Natural killer cell treated with Interleukin-12 subunit alpha and Interleukin-12 subunit beta and Interleukin-15 and Interleukin-18, amount 100 ng/mL, for 72 hours (primary cell): ENCODE results near the gene MRPL1. TPM values are rescaled to one million over a fixed set of nuclear protein-coding genes. Genes with fewer than 3 reads are reported as not detected.
"Not testable (repeated sequence)": the region's sequence is repeated elsewhere in the genome, so short reads cannot be mapped to it uniquely, and the experiment has no call there.

Source experiments
- ATAC-seq, 2 donors: fragments of 150-1000 bp; cut with Tn5 transposase in 1 of 2; sonication (Bioruptor Pico), chemical (Tn5 transposase) in 1 of 2; 2 replicates each; pipeline ENCODE4 v1.10.0; 2021
- DNase-seq: peaks from one replicate; pipeline ENCODE4 v3.0.0; 2022; ENCODE audit warnings: low spot score
- H3K27ac Mint-ChIP-seq, 2 donors: 1 replicate in 1 of 2; 2 replicates in 1 of 2; pipeline ENCODE4 v1.8.0; 2022; ENCODE audit warnings: mixed read lengths in 2 of 2, mild to moderate bottlenecking in 1 of 2, moderate library complexity in 1 of 2
- H3K27me3 Mint-ChIP-seq, 2 donors: 1 replicate in 1 of 2; 2 replicates in 1 of 2; pipeline ENCODE4 v1.8.0; 2022; ENCODE audit warnings: mixed read lengths in 2 of 2
- H3K36me3 Mint-ChIP-seq: one replicate; pipeline ENCODE4 v1.8.0; 2022; ENCODE audit warnings: mixed read lengths
- H3K4me1 Mint-ChIP-seq, 2 donors: 1 replicate in 1 of 2; 2 replicates in 1 of 2; pipeline ENCODE4 v1.8.0; 2022; ENCODE audit warnings: low read depth in 2 of 2, mixed read lengths in 2 of 2, mild to moderate bottlenecking in 1 of 2
- H3K4me3 Mint-ChIP-seq: one replicate; pipeline ENCODE4 v1.8.0; 2022; ENCODE audit warnings: mixed read lengths
- H3K9me3 Mint-ChIP-seq: 2 replicates; pipeline ENCODE4 v1.8.0; 2022; ENCODE audit warnings: mixed read lengths
- total RNA-seq, 2 donors: library from RNA; stranded (reverse); gene quantifications; one replicate each; pipeline ENCODE4 v1.2.3, GENCODE V29; 2022

MRPL1 gene
- total RNA-seq, 2 donors from 2014 or later, result 39.6 to 53.1 TPM

- not testable (repeated sequence) for ATAC-seq, H3K27me3 Mint-ChIP-seq, DNase-seq, H3K9me3 Mint-ChIP-seq, H3K4me3 Mint-ChIP-seq, H3K27ac Mint-ChIP-seq
- H3K4me1 Mint-ChIP-seq, result peaks cover 8 to 15% of the 10 kb centered on the region in 2 donors
- peaks cover 42% of the 10 kb centered on the region for H3K36me3 Mint-ChIP-seq
Measured at GRCh38 chr4:77945929-77946328, 83.3 kb downstream of the MRPL1 start.

DNA sequence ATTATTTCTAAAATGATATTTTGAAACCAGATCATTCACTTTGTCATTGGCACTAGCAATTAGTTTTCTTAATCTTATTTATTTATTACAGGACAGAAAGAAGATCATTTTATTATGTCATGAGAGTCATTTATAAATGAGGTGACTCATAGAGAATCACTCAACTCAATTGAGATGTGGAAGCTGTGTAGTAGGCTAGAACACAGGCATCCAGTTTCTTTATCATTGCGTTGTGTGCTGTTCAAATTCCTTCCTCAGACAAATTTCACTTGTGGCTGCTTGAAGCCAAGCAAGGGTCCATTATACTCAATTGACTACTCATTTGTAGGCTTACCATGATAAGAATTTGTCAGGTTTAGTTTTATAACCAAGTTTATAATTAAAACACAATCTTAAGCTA, 87.6 kb downstream of the MRPL1 start:
- Mint-ChIP-seq H3K27ac (no peak overlapping the region), H3K36me3 (peaks cover 27% of the 10 kb centered on the region), H3K9me3 (no peaks in the 10 kb centered on the region), H3K4me3 (no peak overlapping the region), H3K27me3 (no peaks in the 10 kb centered on the region), H3K4me1 (peaks cover 0 to 3% of the 10 kb centered on the region in 2 donors)
- ATAC-seq, result no peak
- DNase-seq, result no peak

GRCh38 chr4:77952457-77952856, 89.8 kb downstream of the MRPL1 start:
- Mint-ChIP-seq H3K27me3 (no peaks in the 10 kb centered on the region), H3K4me1 (peaks cover 0 to 3% of the 10 kb centered on the region in 2 donors), H3K27ac (no peak overlapping the region), H3K36me3 (peaks cover 21% of the 10 kb centered on the region), H3K4me3 (no peak overlapping the region), H3K9me3 (no peaks in the 10 kb centered on the region)
- ATAC-seq, result no peak
- no peak for DNase-seq

- H3K27me3 Mint-ChIP-seq, result no peaks in the 10 kb centered on the region
Measured at GRCh38 chr4:77954690-77955089, 92.1 kb downstream of the MRPL1 start.

GRCh38 chr4:77956917-77957316, 94.3 kb downstream of the MRPL1 start:
- no peaks in the 10 kb centered on the region for H3K9me3 Mint-ChIP-seq
- H3K27me3 Mint-ChIP-seq, result no peaks in the 10 kb centered on the region
- DNase-seq, result no peak
- peaks cover 0 to 3% of the 10 kb centered on the region in 2 donors for H3K4me1 Mint-ChIP-seq
- no peak overlapping the region for H3K27ac Mint-ChIP-seq
- H3K36me3 Mint-ChIP-seq, result peaks cover 17% of the 10 kb centered on the region
- ATAC-seq, result no peak
- no peak overlapping the region for H3K4me3 Mint-ChIP-seq

More at GRCh38 chr4:77954690-77955089, 92.1 kb downstream of the MRPL1 start:
- ATAC-seq (no peak), DNase-seq (no peak)
- no peaks in the 10 kb centered on the region for H3K9me3 Mint-ChIP-seq
- H3K36me3 Mint-ChIP-seq, result peaks cover 21% of the 10 kb centered on the region
- no peak overlapping the region for H3K27ac Mint-ChIP-seq
- H3K4me1 Mint-ChIP-seq, result peaks cover 0 to 3% of the 10 kb centered on the region in 2 donors
- H3K4me3 Mint-ChIP-seq, result no peak overlapping the region

DNA sequence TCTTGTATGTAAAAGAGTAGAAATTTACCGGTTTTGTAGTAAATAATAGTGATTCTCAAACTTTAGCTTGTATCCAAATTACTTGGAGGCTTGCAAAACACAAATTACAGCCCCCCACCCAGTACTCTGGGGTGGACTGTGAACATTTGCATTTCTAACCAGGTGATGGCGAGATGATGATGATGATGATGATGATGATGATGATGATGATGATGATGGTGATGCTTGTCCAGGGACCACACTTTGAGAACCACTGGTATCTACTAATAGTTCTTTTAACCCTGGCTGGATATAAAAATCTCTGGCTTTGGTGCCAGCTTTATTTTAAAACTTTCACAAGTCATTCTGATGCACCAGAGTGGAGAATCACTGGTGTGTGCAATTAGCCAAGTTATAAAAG, 96.3 kb downstream of the MRPL1 start:
- no peak for DNase-seq
- Mint-ChIP-seq H3K9me3 (no peaks in the 10 kb centered on the region), H3K27me3 (no peaks in the 10 kb centered on the region), H3K27ac (no peak overlapping the region), H3K36me3 (peaks cover 9% of the 10 kb centered on the region), H3K4me3 (no peak overlapping the region), H3K4me1 (peaks cover 0 to 3% of the 10 kb centered on the region in 2 donors)
- no peak for ATAC-seq

- Mint-ChIP-seq H3K4me3 (no peak overlapping the region), H3K36me3 (peaks cover 2% of the 10 kb centered on the region), H3K9me3 (no peaks in the 10 kb centered on the region), H3K4me1 (peaks cover 0 to 2% of the 10 kb centered on the region in 2 donors), H3K27me3 (no peaks in the 10 kb centered on the region), H3K27ac (no peak overlapping the region)
- ATAC-seq, result no peak
- DNase-seq, result no peak
Measured at GRCh38 chr4:77959566-77960338, 97.1 kb downstream of the MRPL1 start.

DNA sequence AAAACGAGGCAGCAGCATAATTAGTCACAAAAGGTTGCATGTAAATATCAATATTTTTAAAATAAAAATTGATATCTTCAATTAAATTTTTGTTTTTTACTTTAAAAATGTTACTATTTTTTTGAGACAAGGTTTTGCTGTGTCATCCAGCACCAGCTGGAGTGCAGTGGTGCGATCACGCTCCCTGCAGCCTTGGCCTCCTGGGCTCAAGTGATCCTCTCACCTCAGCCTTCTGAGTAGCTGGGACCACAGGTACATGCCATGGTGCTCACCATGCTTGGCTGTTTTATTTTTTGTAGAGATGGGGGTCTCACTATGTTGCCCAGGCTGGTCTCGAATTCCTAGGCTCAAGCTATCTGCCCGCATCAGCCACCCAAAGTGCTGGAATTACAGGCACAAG, 97.7 kb downstream of the MRPL1 start:
- no peaks in the 10 kb centered on the region for H3K36me3 Mint-ChIP-seq
- H3K27ac Mint-ChIP-seq, result no peak overlapping the region
- no peak for ATAC-seq
- no peaks in the 10 kb centered on the region for H3K4me1 Mint-ChIP-seq
- H3K27me3 Mint-ChIP-seq, result no peaks in the 10 kb centered on the region
- no peak overlapping the region for H3K4me3 Mint-ChIP-seq
- no peaks in the 10 kb centered on the region for H3K9me3 Mint-ChIP-seq
- DNase-seq, result no peak

- H3K27ac Mint-ChIP-seq, result no peak overlapping the region
Measured at GRCh38 chr4:77963004-77963403, 100.4 kb downstream of the MRPL1 start.

DNA sequence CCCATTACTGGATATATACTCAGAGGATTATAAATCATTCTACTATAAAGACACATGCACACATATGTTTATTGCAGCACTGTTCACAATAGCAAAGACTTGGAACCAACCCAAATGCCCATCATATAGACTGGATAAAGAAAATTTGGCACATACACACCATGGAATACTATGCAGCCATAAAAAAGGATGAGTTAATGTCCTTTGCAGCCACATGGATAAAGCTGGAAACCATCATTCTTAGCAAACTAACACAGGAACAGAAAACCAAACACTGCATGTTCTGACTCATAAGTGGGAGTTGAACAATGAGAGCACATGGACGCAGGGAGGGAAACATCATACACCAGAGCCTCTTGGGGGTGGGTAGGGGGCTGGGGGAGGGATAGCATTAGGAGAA, 111.0 kb downstream of the MRPL1 start:
- H3K4me1 Mint-ChIP-seq, ATAC-seq, H3K36me3 Mint-ChIP-seq, H3K9me3 Mint-ChIP-seq, H3K4me3 Mint-ChIP-seq, H3K27ac Mint-ChIP-seq, DNase-seq: not testable (repeated sequence)
- H3K27me3 Mint-ChIP-seq, result peaks cover 13 to 22% of the 10 kb centered on the region in 2 donors

More at GRCh38 chr4:77963004-77963403, 100.4 kb downstream of the MRPL1 start:
- DNase-seq, result no peak
- Mint-ChIP-seq H3K9me3 (no peaks in the 10 kb centered on the region), H3K4me1 (no peaks in the 10 kb centered on the region), H3K4me3 (no peak overlapping the region), H3K36me3 (no peaks in the 10 kb centered on the region), H3K27me3 (peaks cover 2 to 7% of the 10 kb centered on the region in 2 donors)
- no peak for ATAC-seq

DNA sequence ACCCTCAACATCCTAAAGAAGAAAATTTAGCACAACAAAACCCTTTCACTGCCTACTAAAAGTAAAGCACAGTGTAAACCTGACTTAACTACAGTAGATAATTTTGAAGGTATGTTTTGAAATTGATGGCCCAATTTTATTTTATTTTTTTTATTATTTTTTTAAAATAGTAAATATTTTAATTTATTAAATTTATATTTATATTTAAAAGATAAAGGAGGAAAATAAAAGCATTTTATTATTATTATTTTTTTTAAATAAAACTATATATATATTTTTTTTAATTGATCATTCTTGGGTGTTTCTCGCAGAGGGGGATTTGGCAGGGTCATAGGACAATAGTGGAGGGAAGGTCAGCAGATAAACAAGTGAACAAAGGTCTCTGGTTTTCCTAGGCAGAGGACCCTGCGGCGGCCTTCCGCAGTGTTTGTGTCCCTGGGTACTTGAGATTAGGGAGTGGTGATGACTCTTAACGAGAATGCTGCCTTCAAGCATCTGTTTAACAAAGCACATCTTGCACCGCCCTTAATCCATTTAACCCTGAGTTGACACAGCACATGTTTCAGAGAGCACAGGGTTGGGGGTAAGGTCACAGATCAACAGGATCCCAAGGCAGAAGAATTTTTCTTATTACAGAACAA, 120.4 kb downstream of the MRPL1 start:
- H3K9me3 Mint-ChIP-seq, H3K36me3 Mint-ChIP-seq, ATAC-seq, H3K4me3 Mint-ChIP-seq, H3K4me1 Mint-ChIP-seq, DNase-seq, H3K27ac Mint-ChIP-seq: not testable (repeated sequence)
- H3K27me3 Mint-ChIP-seq, result peaks cover 9 to 32% of the 10 kb centered on the region in 2 donors

DNA sequence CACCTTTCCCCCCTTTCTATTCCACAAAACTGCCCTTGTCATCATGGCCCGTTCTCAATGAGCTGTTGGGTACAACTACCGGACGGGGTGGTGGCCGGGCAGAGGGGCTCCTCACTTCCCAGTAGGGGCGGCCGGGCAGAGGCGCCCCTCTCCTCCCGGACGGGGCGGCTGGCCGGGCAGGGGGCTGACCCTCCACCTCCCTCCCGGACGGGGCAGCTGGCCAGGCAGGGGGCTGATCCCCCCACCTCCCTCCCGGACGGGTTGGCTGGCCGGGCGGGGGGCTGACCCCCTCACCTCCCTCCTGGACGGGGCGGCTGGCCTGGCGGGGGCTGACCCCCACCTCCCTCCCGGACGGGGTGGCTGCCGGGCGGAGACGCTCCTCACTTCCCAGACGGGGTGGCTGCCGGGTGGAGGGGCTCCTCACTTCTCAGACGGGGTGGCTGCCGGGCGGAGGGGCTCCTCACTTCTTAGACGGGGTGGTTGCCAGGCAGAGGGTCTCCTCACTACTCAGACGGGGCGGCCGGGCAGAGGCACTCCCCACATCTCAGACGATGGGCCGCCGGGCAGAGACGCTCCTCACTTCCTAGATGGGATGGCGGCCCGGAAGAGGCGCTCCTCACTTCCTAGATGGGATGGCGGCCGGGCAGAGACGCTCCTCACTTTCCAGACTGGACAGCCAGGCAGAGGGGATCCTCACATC, 121.1 kb downstream of the MRPL1 start:
- peaks cover 12 to 35% of the 10 kb centered on the region in 2 donors for H3K27me3 Mint-ChIP-seq
- H3K4me1 Mint-ChIP-seq, H3K9me3 Mint-ChIP-seq, H3K27ac Mint-ChIP-seq, H3K4me3 Mint-ChIP-seq, DNase-seq, H3K36me3 Mint-ChIP-seq, ATAC-seq: not testable (repeated sequence)

DNA sequence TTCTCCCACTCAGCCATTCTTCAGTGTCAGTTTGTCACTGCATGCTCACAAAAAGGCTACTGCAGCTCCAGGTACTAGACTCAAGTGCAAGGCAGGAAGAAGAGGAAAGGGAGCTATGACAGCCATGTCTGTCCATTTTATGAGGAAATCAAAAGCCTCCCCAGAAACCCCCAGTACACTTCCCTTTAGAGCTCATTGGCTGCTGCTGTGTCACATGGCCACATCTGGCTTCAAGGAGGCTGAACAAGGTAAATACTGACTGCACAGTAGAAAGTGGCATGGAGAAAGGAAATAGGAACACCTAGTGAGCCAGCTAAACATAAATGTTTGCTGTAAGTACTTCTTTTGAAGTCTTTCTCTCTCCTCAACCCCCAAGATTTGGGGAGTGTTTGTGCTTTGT, 127.3 kb downstream of the MRPL1 start:
- Mint-ChIP-seq H3K27me3 (peaks cover 27 to 61% of the 10 kb centered on the region in 2 donors), H3K4me1 (no peaks in the 10 kb centered on the region), H3K27ac (no peak overlapping the region), H3K36me3 (no peaks in the 10 kb centered on the region), H3K4me3 (no peak overlapping the region), H3K9me3 (no peaks in the 10 kb centered on the region)
- ATAC-seq, result no peak
- no peak for DNase-seq

- DNase-seq (no peak), ATAC-seq (no peak)
- Mint-ChIP-seq H3K27me3 (peaks cover 27 to 56% of the 10 kb centered on the region in 2 donors), H3K9me3 (no peaks in the 10 kb centered on the region), H3K4me1 (no peaks in the 10 kb centered on the region), H3K4me3 (no peak overlapping the region), H3K36me3 (no peaks in the 10 kb centered on the region), H3K27ac (no peak overlapping the region)
Measured at GRCh38 chr4:77990456-77990855, 127.8 kb downstream of the MRPL1 start.
